ENCODE measurements around the gene TH.
"Not testable (repeated sequence)": the region's sequence is repeated elsewhere in the genome, so short reads cannot be mapped to it uniquely, and the experiment has no call there.

TH gene

DNA sequence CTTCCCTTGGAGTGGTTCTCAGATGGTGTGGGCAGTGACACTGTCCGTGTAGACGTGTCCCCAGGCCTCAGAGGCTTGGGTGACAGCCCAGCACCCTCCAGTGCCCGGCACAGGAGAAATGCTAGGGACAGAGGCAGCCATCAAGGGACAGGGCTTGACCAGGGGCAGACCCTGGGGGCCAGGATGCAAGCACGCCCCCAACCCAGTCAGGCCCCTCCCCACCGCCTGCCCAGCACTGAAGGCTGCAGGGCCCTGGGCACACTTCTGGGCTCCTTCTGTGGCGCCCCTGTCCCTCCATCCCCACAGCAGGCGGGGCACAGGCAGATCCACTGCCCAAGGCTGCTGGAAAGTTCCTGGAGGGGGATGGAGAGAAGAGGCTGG lies 43.5 kb downstream of the TH start:
- no peak for DNase-seq

DNA sequence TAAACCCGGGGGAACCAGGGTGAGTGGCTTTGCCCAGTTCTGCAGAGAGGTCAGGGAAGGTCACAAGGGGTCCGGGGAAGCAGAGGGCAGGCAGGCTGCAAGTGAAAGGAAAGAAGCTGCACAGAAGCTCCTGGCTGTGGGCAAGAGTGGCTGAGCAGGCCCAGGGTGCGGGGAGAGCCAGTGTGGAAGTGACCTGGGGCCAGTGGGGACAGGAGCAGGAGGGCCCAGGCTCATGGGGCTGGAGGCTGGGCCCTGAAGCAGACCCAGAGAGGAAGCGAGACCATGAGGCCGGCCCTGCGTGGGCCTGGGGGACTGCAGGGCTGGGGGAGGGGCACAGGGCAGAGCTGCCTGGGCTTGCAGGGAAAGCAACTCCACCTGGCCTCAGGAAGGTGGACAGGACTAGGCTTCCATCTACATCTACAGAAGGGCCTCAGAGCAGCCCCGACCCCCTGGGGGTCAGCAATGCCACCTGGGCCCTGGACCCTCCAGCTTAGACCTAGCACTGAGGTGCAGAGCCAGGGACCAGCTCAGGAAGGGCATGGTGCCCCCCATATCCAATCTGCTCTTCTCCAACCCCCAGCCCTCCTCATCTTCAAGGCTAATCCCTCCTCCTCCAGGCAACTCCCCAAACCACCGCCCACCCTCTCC lies 44.0 kb downstream of the TH start:
- no peak for DNase-seq

DNA sequence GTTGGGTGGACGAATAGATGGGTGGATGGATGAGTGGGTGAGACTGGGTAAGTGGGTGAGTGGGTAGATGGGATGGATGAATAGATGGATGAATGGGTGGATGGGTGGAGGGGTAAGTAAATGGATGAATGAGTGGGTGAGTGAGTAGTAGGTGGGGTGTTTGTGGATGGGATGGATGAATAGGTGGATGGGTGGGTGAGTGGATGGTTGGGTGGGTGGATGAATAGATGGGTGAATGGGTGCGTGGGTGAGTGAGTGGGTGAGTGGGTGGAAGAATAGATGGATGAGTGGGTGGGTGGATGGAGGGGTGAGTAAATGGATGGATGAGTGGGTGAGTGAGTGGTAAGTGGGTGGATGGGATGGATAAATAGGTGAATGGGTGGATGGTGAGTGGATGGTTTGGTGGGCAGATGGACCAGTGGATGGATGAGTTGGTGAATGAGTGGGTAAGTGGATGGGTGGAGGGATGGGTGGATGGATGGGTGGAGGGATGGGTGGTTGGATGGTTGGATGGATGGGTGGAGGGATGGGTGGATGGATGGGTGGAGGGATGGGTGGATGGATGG lies 45.0 kb downstream of the TH start:
- no peak for DNase-seq

DNA sequence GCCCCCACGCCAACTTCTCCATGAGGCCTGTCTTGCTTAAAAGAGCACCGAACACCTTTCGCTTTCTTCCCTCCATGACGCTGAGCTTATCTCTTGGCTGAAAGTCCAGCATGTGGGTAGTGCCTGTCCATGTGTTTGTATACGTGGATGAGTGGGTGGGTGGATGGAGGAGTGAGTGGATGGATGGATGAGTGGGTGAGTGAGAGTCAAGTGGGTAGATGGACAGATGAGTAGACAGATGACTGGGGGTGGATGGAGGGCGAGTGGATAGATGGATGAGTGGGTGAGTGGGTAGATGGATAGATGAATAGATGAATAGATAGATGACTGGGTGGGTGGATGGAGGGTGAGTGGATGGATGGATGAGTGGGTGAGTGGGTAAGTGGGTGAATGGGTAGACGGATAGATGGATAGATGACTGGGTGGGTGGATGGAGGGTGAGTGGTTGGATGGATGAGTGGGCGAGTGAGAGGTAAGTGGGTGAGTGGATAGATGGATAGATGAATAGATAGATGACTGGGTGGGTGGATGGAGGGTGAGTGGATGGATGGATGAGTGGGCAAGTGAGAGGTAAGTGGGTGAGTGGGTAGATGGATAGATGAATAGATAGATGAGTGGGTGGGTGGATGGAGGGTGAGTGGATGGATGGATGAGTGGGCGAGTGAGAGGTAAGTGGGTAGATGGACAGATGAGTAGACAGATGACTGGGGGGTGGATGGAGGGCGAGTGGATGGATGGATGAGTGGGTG lies 46.7 kb downstream of the TH start:
- not testable (repeated sequence) for DNase-seq

DNA sequence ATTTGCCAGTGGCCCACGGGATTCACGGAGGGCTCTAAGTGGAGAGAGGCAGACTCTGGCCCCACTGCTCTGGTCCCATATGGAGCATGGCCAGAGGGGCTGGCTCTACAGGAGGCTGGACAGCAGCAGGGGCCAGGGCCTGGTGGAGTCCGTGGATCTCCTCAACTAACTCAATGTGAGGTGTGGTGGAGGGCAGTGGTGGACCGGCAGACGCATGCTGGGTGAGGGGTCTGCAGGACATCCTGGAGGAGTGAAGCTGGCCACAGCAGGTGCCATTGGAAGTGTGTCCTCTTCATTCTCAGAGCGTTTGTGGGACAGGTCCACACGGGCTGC lies 48.0 kb downstream of the TH start:
- no peak for DNase-seq

DNA sequence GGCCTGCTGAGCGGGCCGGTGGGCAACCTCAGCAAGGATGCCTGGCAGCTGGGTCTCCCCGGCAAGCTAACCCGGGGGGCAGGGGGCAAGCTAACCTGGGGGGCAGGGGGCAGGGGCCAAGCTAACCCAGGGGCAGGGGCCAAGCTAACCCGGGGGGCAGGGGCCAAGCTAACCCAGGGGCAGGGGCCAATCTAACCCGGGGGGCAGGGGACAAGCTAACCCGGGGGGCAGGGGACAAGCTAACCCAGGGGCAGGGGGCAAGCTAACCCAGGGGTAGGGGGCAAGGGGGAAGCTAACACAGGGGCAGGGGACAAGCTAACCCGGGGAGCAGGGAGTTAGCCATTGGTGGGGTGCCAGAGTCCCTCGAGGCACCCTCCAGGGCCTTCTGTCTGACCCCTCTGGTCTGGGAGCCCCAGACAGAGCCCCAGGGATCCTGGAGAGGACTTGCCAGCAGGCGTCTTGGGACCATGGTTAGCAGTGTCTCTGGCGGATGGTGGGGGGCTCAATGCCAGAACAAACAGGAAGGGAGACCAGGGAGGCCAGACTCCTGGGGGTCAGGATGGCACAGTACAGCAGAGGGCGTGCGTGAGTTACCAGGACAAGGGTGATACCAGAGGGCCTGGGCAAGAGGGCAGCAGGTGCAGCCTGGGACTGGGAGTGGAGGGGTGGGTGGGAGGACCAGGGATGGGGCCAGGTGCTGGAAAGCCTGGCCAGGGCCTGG lies 48.5 kb downstream of the TH start:
- no peak for DNase-seq

DNA sequence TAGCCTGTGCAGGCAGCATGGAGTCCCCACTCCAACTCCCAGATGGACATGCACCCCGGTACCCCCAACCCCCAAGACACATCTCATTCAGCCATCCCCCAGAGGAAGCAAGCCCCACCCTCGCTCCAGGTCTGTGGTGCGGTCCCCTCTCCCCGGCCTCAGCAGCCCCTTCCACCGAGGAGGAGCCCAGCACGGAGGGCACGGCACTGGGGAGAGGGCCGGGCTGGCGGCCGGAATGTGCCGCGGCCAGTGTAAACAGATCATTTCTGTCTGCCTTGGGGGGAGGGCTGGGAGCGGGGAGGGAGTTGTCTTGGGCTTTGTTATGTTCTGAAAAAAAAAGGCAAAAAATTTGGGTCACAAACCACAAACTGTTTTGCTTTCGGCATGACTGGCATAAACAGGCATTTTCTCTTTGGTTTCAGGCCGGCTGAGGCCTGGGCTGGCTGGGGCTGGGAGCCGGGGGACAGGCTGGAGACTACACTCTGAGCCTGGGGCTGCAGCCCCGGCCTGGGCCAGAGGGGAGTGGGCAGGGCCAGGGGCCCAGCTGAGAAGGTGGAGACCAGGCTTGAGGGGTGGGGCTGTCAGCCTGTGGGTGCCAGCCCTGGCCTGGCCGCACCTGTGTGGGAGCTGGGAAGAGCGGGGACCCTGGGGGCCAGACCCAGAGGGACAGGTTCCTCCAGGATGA lies 49.3 kb downstream of the TH start:
- no peak for DNase-seq

DNA sequence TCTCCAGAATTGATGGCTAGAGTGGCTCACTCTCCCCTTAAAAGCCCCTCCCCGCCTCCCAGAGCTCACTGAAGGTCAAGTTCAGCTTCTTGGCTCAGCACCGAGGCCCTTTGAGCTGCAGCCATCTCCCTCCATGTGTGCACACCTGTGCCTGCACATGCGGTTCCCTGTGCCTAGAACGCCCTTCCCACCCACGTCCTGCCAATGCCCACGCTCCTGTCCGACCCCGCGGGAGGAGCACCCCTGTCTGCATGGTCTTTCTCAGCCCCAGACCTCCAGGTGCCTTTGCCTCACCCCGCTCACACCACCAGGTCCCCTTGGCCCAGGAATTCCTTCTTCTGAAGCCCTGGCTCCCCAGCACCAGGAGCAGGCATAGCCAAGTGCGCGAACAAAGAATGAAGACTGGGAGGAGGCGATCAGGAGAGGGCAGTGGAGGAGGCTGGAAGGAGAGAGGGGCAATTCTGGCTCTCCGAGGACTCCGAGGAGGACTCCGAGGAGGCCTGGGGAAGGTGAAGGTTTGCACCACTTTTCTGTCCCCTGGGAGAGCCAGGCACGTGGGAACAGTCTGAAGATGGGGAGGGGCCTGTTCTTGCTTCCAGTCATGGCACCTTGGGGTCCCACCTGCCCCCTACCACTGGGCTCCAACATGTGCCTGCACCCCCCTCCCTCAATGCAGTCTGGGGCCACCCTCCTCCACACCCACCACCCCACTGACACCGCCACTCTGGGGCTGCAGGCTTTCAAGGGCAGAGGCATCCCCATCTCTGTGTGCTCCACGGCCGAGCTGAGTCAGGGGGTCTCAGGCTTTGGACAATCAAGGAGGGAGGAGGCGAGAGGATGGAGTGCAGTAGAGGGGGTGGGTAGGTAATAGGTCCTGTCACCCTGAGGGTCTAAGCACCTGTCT lies 50.1 kb downstream of the TH start:
- no peak for DNase-seq

DNA sequence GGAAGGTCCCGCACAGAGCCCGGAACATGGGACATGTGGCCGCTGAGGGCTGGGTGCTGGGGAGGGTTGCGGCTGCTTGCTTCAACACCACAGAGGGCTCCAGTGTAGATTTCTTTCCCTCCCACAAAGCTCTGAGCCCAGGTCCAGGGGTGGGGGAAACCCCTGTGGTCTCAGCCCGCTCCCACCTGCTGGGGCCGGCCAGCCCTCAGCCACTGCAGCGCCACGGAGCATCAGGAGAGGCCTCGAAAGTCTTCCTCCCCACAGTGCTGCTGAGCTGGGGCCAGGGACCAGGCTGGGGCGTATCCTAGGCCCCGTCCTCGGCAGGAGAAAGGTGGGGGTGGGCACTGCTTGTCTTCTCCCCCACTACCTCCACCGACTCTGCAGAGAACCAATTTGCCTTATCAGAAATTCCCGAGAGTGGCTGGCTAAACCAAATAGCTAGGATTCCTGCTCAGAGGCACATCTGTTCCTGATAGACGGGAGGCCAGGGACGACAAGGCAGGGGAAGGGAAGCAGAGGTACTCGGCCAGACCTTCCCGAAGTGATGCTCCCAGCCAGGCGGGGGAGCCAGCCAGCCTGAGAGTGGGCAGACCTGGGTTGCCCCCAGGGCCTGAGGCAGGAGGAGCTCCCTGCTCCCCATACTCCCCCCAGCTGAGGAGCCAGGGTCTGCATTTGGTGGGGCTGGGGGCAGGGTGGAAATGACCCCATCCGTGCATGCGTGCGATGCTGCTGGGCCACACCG lies 51.1 kb downstream of the TH start:
- no peak for DNase-seq

DNA sequence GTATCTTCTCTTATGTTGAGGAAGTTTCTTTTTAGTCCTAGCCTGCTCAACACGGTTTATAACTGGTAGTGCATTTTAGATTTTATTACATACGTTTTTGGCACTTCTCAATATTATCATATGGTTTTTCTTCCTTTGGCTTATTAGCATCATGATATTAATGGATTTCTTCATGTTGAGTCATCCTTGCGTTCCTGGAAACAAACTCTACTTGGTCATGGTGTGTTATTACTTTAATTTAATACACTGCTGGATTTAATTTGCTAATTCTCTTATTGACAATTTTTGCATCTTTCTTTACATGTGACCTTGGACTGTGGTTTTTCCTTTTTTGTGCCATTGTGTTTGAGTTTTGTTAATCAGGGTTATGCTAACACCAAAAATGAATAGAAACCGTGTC lies 52.9 kb downstream of the TH start:
- no peak for DNase-seq

DNA sequence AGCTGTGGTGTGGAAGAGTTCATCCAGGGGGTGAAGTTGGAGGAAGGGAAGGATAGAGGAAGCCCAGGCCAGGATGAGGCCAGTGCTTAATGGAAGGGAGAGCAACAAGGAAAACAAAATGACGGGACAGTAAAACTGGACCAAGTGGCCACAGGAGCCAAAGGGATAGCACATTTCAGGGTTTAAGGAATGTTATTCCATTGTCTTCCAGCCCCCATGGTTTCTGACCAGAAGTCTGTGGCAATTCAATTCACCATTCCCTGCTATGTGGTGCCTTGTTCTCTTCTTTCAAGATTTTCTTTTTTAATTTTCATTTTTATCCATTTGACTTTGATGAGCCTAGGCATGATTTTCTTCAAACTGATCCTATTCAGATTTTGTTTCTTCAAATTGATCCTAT lies 54.9 kb downstream of the TH start:
- DNase-seq = no peak

DNA sequence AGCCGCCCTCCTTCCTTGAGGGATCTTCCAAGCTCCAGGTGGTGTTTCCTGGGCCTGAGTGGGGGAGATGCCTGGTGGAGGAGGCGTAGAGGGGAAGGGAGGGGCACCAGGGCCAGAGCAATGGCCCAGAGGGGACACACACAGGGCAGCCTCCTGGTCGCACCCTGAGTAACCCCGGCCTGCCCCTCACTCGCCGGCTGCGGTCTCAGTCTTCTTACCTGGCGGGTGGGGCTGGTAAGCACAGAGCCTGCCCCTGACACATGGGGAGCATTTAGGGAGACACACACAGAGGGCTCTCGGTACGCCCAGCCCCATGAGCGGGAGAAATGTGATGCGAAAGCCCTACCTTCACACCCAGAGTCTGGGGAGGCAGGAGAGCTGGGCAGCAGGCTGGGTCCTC lies 56.3 kb downstream of the TH start:
- DNase-seq = no peak

DNA sequence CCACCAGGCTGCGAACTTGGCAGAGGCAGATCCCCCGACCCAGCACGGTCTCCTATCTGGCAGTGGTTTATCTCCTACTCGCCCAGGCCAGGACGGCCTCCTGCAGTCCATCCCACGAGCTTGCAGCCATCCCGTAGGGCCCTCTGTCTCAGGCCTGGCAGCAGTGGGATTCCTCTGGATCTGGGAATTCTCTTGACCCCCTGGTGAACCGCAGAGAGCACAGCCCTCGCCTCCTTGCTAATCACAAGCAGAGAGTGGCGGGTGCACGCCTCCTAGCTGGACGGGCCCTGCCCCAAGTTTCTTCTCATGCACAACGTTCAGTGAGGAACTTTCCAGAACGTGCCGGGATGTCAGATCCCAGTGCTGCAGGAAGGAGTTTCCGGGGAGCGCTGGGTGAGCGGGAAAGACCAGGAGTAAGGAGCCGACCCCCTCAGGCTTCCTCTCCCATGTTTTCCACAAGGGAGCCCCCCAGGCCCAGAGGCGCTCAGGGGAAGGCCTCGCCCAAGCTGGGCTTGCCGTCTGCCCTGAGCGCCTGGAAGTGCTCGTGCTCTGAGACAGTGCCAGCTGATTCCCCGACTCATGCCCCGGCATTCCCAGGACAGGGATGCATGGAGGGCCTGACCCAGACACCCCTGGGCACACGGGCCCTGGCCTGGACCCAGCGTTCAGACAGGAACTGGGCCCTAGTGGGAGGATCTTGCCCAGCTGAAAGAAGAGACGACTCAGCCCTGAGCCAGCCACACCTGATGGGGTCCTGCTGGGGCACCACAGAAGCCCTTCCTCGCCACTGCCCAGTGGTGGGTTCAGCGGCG lies 57.0 kb downstream of the TH start:
- DNase-seq = no peak
